GM19328 (cell line): Measurements from ENCODE around the gene CRNN.

Source experiments
- ATAC-seq: cut with Tn5 transposase; IDR thresholded peaks from one replicate; pipeline ENCODE4 v1.9.1; 2021; ENCODE audit warnings: mild to moderate bottlenecking, moderate library complexity; ENCODE audit not compliant: unreplicated experiment

CRNN gene

DNA sequence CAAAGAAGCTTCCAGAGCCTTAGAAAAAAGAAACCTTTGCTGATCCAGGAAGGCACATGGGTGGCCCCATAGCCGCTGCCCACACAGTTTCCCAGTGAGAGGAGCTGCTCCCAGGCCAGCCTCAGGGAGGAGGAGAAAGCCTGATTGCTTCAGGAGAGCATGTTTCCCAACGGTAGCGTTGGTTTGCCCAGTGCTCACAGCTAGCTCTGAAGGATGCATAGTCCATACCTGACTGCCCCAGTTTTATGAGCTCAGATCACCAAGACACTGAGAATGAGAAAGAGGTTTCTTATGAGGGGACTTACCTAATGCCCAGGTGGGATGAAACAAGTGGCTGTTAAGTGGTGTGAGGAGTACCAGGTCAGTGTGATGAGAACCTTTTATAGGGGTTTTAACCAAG is at the start of gene CRNN:
Gene CRNN, minus strand, starts transcription at position 355 of the 400 bp plus-strand sequence. CDS start 2,030 bp downstream, outside the sequence.
- ATAC-seq: no peak

DNA sequence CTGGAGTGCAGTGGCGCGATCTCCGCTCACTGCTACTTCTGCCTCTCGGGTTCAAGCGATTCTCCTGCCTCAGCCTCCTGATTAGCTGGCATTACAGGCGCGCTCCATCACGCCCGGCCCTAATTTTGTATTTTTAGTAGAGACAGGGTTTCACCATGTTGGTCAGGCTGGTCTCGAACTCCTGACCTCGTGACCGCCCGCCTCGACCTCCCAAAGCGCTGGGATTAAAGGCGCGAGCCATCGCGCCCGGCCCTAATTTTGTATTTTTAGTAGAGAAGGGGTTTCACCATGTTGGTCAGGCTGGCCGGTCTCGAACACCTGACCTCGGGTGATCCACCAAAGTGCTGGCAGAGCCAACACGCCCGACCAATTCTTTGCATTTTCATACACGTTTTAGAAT is 48.6 kb upstream of the CRNN start:
- no peak for ATAC-seq

DNA sequence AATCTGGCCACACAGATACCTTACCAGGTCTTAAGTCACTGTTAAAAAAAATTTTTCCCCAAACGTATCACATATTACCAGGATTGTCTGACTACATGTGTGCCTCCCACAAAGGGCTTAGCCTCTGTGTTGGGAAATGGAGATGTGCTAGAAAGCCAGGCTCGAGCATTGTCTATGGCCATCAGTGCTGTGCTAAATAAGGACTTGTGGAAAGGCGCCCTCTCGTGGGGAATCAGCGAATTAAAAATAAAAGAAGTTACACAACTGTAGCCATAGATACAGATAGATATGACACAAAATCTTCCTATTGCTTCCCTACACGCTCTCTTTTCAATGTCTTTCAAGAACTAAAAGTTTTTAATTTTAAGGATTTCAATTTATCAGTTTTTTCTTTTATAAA is 47.5 kb upstream of the CRNN start:
- no peak for ATAC-seq

DNA sequence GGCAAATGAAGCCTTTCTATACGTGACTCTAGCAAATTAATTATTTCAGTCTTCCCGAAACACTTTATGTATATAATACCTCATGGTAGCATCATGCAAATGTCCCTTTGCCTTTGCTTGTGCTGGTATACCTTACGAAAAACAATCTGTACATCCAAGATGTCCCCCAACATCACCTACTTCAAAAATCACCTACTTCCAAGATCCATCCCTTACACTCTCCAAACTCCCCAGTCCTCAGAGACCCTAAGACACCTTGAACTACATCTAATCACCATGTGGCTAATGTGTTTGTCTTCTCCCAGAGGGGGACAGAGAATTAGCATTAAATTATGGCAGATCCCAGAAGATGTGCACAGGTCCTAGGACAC is 46.5 kb upstream of the CRNN start:
- no peak for ATAC-seq

DNA sequence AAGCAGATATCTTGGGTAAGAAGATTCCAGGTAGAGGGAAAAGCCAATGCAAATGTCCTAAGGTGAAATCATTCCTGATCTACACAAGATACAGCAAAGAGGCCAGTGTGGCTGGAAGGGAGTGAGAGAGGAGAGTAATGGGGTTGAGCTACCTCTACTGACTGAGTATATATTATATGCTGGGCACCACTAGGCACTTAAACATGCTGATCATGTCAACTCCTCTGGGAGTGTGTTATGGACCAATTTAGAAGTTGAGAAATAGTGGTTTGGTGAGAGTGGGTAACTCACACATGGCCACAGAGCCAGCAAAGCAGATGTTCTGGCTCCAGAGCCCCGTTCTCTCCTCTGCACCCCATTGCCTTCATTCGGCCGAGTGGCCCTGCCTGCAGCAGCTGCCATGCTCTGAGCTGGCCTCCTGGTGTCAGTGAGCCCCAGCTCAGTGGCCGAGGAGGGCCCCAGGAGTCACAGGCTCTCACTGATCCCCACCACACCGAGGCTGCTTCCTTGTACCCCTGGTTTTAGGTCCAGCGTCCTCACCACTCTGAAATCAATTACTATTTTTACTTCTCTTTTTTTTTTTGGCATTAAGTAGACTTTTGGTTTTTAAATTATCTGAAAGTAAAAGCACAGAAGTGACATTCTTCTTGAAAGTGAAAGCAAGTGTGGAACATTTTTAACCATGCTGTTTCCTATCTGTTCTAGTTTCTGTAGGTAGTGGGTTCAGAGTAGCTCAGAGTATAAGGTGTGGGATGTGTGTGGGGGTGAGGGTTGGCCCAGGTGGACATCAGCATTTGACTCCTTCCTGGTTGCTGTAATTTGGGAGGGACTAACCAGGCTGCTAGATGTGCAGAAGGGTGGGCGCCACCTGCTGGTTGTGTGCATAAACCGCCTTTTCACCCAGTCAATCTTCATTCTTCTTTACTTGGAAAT is 45.8 kb upstream of the CRNN start:
- ATAC-seq: peak; percentile 89

DNA sequence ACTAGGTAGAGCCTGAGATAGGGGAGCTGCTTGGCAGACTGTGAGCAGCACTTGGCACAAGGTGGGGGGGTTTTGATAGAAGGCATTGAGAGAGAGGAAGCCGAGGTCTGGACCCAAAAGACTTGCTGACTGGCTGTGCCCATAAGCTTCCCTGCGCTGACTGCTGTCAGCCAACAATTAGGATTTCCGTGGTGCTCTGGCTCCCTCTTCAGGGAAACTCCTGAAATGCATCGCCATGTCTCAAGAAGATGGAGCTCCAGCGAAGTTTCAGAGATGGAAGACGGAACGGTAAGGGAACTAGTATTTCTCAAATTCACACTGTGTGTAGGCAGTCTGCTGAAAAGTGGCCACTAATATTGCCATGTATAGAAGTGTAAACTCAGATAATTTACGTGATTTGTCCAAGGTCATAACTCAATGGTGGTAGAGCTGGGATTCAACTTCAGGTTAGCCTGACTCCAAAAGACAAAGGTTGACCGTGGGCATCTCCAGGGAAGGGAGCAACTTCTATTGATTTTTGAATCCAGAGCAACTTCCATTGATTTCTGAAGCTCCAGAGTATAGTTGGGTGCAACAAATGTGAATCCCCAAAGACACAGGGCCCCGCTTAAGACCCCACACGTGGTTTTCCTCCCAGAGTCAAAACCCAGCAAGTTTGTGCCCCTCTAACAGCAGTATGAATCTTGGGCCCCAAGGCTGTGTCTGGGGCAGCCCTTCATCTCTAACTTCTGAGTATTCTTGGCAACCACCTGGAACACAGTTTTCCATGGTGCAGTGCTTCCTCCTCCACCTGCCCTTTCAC is 44.5 kb upstream of the CRNN start:
- no peak for ATAC-seq

DNA sequence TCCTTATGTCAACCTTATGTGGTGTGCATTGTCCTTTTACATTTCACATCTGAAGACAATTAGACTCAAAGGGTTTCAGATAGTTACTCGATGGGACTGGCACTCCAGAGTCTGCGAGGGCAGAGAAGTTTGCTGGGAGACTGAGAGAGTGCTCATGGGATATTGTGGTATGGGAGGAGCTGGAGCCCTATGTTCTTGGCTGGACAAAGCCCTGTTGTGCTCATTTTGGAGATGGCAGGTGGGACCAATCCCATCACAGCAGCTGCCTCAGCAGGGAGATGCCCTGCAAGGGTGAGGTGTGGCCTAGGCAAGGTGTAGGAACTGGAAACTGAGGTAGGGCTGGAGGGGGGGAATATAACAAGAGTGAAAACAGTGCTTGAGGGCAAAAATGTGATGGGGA is 43.5 kb upstream of the CRNN start:
- ATAC-seq: no peak

DNA sequence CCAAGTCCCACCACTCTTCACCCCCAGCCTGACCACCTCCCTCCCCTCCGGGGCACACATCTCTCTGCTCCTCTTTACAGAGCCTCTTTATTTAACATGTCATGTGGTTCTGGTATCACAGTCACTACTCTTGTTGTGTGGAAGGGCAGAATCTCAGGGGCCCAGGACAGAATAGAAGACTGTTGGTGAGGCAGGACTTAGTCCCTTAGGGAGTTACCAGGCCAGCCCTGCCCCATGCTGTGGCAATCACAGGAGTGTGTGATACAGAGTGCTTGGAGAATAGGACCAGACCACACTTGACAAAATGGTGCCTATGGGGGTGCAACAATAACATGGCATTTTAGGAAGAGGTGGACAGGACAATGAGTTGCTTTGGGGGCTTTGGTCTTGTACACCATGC is 43.0 kb upstream of the CRNN start:
- ATAC-seq: no peak

DNA sequence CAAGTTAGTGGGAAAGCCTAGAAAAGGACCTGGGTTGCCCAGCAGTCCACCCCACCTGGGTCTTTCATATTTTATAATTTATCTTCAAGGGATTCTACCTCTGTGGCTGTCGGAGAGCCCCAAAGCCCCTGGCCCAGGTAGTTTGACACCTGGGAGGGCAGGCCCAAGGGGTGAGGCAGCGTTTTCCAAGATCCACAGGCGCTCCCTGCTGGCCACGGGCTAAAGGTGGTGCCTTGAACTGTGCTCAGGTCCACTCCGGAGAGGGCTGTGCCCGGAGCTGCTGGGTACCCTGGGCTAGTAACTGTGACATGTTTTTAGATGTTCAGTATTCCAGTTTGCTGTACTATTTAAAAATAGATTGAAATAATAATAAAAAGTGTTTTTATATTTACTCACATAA is 37.2 kb upstream of the CRNN start:
- no peak for ATAC-seq

DNA sequence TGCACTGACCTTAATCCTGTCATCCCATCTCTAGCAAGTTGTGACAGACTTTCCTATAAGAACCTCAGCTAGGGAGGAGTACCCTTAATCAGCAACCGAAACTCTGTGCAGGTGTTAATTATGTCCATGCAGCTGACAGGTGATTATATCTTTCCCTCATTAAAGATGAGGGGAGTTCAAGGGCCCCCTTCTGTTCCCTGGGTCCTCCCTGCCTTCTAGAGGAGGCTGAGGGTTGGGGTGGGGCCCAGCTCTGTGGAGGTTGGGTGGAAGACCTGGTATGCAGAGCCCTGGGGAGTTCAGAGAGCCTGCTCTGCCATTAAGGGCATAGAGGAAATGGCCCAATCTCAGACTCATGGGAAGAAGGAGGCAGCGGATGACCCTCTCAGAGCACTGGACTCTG is 35.6 kb upstream of the CRNN start:
- ATAC-seq: no peak

DNA sequence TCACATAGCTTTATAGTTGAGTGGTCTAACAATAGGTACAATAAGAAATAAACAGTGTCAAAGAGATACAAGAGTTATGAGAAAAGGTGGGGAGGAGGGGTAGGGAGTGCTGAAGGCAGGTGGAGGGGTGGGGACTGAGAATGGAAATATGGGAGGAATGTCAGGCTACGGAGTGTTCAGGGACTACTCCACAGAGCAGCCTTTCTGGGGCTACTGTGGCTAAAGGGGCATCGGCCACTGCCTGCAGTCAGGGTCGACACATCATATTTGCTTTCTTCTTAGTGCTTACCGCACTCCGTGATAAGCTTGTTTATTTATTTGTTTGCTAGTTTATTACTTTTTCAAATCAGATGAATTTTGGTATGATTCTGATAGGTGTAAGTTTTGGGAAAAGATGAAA is 34.4 kb upstream of the CRNN start:
- no peak for ATAC-seq

DNA sequence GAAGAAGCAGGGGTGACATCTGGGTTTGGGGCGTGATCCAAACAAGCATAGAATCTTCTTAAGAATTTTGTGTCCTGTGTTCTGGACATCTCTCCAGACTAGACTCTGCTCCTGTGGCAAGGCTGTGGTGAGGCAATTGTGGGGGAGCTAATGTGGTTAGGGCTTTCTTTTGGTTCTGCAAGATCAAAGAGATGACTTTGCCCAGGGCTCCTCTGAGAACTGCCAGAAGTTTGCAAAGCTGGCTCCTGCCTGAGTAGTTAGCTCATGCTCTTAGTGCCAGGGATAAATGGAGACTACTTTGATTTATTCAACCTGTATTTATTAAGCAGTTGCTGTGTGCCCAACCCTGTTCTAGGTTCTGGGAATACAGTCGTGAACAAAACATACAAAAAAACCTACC is 34.0 kb upstream of the CRNN start:
- no peak for ATAC-seq

DNA sequence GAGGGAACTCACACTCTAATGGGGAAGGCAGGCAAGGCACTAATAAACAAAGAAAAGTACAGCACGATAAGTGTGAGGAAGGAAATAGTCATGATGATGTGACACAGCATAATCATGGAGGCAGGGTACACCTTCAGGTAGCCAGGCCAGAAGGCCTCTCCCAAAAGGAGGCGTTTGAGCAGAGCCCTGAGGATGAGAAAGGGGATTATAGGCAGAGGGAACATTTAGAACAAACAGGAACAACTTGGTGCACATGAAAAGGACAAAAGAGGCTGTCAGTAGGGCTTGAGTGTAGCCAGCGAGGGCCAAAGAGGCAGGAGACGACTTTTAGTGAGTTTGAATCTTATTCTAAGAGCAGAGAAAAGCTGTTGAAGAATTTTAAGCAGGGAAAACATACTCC is 33.4 kb upstream of the CRNN start:
- ATAC-seq: no peak

DNA sequence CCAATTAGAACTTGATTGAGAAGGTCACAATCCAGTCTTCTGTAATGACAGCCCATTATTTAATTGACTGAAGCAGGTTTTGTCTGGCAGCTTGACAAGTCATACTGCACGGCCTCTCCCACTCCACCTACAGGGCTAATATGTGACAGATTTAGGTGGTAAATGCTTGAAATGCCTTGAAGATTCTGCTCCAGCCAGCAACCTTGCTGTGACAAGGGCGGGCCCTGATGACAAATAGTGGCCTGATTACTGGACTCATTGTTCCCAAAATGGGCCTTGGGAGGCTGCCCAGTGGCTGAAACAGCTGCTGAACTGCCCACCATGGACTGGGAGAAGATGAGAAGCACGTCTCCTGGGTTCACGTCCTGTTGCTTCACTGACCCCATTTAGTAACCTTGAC is 30.0 kb upstream of the CRNN start:
- no peak for ATAC-seq

DNA sequence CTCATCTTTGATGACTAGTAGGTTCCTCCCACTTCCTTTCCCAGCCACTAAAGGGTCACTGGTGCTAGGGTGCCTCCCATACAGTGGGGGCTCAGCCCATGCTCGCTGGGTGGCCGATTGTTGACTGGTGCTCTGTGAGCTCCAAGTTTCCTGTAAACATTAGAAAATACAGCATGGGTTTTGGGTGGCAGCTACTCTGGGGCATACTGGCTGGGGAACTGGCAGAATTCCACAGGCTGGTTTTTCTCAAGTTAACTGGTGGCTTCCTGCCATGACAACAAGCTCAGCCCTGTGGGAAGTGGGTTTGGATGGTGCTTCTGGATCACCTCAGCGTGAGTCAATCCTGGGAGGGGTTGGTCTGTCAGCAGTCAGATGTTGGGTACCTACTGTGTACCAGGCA is 28.7 kb upstream of the CRNN start:
- ATAC-seq: no peak

DNA sequence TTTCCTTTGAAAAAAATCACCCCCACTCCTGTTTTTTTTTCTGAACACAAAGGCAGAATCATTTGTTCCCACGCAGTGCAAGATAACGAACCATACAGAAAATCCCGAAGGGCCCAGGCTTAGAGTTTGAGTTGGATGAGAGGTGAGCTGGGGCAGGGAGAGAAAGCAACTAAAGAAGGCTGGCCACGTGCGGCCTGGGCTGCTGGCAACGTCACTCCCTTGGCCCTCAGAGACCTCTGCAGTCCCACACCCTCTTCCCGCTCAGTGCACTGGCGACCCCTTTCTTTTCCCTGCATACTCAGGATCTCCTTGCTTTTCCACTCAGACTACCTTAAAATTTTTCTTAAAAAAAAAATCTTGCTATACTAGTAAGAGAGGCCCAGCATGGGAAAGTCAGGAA is 28.2 kb upstream of the CRNN start:
- no peak for ATAC-seq

DNA sequence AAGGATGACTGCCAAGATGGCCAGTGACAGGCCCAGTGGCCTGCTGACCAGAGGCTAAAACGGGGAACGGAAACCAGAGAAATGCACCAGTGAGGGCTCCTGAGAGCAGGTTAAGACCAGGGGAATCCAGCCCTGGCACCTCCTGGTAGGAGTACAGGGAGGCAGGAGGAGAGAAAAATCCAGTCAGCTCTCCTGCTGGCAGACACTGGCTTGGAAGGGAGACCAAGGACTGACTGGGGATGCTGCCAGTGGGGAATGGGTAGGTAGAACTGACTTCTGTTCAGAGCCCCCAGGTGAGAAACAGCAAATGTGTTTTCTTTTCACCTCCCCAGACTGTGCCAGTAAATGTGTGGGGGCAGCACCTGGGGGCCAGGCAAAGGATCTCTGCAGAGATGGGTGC is 27.7 kb upstream of the CRNN start:
- ATAC-seq: no peak

DNA sequence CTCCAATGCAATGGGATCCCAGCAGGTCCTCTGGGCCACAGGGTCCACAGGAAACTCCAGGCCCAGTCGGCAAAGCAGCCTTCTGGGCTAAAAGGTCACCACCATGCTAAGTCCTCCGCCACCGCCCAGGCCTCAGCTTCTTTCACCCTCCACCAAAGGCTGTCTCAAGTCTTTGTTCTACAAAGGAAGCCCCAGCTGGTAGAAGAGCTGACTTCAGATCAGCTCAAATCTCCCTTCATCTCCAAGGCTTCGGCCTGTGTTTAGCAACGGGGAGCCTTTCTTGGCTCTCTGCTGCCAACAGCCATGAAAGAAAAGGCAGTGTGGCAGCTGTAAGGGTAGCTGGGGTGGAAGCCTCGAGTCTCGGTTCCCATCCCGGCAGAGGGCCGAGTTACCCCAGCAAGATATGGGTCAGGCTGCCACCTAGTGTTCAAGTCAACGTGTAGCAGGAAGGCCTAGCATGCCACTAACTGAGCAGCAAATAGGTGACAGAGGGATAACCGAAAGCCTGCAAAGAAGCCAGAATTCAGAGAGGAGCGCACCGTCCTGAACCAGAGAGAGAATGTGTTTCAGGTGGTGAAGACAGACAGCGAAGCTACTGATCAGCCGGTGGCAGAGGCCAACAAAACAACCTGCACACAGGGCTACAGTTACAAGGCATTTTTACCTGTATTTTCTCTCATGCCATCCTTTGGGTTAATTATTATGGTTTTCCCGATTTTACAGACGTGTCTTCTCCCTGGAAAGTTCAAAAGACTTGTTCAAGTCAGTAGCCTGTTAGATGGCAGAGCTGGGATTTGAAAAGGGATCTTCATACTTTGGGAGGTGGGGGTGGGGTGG is 26.8 kb upstream of the CRNN start:
- ATAC-seq: peak; percentile 86

DNA sequence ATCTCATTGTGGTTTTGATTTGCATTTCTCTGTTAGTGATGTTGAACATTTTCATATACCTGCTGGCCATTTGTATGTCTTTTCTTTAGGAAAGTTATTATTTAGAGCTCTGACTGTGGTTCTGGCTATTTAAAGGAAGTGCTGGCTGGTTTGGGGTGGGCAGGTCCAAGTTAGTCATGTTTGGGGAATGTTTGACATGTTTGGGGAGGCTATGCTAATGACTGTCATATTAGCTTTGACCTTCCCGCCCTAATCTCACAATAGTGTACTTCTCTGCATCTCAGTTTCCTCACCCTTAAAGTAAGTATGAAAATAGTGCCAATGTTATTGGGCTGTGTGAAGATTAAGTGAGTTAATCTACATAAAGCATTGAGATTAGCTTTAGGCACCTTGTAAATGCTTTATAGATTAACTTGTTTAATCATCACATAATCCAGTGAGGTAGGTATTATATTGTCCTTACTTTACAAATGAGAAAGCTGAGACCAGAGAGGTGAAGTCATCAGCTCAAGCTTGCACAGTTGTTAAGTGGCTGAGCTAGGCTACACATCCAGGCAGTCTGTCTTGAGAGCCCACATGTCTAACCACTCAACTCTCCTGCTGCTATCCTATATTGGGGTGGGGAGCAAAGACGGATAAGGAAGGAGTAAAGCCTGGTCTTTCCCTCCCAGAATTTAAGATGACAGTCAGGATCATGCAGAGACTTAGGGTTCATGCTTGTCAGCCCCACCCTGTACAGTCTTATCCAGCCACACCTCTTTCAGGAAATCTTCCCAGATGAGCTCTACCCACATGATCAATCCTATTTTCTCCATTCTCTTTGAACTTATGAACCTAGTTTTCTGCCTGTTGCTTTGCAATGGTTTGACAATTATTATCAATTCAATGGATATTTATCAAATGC is 22.8 kb upstream of the CRNN start:
- ATAC-seq: no peak

DNA sequence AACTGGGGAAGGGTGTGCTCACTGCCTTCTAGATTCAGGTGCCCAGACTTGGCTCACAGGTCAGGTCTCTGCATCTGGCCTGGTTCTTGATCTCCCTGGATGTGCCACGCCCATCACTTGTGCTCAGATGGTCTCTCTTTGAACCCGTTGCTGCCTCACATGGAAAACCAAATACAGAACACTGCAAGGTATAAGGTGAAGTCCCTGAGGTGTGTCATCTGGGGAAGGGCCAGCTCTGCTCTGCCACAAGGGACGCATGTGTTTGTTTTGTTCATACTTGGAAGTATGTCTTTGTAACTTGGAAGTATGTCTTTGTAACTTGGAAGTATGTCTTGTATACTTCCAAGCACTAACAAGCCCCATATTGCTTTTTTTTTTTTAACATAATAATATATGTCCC is 13.4 kb upstream of the CRNN start:
- ATAC-seq: no peak
